Retinal pigment epithelial cell (primary cell): ENCODE measurements around the gene MED22.
"Not testable (repeated sequence)": the region's sequence is repeated elsewhere in the genome, so short reads cannot be mapped to it uniquely, and the experiment has no call there.

ENCODE experiments used
- DNase-seq: peaks from one replicate; pipeline ENCODE4 v3.0.0-alpha.2; 2010; ENCODE audit warnings: low read depth
- H3K4me3 ChIP-seq: 2 replicates; pipeline ENCODE4 v1.5.1; 2011; ENCODE audit warnings: mild to moderate bottlenecking, low read length, control low read depth, moderate library complexity
- CTCF ChIP-seq: conservative IDR thresholded peaks from 2 replicates; pipeline ENCODE4 v1.5.1; 2011; ENCODE audit warnings: low read depth, low read length, control low read depth, inconsistent platforms

The MED22 gene

GRCh38 chr9:133347985-133348717, at the start of gene MED22, which contains the start of gene RPL7A:
TSS of gene MED22 (minus strand) at chr9:133348131. CDS start at chr9:133346662, 1,469 bp downstream.
TSS of gene RPL7A (plus strand) at chr9:133348218. CDS start at chr9:133348244, 26 bp downstream.
- peak; percentile 88 for DNase-seq
- TF ChIP-seq CTCF = no peak
- H3K4me3 ChIP-seq = peak within 1 kb of the TSS; percentile 100

GRCh38 chr9:133397370-133397769, 49.4 kb upstream of the MED22 start:
- DNase-seq = no peak
- H3K4me3 ChIP-seq = no peak overlapping the region
- no peak for TF ChIP-seq CTCF

- peak; percentile 54 for TF ChIP-seq CTCF
- no peak overlapping the region for H3K4me3 ChIP-seq
- no peak for DNase-seq
These were observed 49.0 kb upstream of the MED22 start for GRCh38 chr9:133396952-133397351.

DNA sequence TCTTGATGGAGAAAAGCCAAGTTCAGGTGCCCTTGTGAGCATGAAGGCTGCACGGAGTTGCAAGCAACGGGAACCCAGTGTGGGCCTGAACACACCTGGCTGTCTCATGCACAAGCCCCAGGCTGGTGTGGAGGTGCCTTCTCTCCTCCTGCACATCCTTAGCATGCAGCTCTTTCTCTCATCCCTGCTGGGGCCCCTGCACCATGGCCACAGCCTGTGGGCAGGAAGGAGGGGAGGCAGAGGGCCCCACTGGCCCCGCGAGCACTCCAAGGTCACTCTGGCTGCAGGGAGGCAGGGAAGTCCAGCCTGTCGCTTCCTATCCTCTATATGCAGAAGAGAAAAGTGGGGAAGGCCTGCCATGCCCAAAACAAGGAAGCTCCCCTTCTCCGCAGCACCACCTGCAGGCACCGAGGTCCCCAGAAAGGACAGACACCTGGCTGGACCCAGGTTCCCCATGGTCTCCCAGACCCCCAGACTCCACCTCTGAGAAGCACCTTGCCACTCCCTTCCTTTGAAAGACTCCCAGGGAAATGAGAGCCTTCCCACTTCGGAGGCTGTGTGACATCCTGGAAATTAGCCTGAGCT, 46.8 kb upstream of the MED22 start:
- TF ChIP-seq CTCF = no peak
- DNase-seq = no peak
- H3K4me3 ChIP-seq = no peak overlapping the region

- no peak for TF ChIP-seq CTCF
- no peak overlapping the region for H3K4me3 ChIP-seq
- no peak for DNase-seq
These were observed 45.5 kb upstream of the MED22 start for GRCh38 chr9:133393399-133393798.

GRCh38 chr9:133392308-133392707, 44.4 kb upstream of the MED22 start:
- not testable (repeated sequence) for DNase-seq, H3K4me3 ChIP-seq

DNA sequence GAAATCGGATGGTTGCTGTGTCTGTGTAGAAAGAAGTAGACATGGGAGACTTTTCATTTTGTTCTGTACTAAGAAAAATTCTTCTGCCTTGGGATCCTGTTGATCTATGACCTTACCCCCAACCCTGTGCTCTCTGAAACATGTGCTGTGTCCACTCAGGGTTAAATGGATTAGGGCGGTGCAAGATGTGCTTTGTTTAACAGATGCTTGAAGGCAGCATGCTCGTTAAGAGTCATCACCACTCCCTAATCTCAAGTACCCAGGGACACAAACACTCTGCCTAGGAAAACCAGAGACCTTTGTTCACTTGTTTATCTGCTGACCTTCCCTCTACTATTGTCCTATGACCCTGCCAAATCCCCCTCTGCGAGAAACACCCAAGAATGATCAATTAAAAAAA, 43.5 kb upstream of the MED22 start:
- not testable (repeated sequence) for DNase-seq, H3K4me3 ChIP-seq

DNA sequence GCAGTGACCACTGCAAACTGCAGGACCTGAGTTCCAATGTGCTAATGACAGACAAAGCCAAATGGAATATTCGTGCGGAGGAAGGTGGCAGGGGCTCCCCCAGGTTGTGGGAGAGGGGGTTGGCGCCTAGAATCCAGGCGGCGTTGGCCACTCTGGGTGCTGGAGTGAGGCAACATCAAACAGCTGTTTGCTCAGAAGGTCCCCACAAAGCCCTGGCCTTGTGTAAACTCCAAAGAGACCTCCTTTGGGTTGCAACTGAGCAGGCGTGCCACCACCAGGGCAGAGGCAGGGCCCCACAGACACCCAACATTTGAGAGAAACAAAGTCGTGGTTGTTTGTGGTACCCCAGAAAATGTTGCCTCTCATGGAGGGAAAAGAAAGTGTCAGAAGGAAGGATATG, 42.8 kb upstream of the MED22 start:
- no peak overlapping the region for H3K4me3 ChIP-seq
- no peak for DNase-seq
- no peak for TF ChIP-seq CTCF
